ENCODE measurements around the gene SQOR. TPM values are rescaled to one million over a fixed set of nuclear protein-coding genes. Genes with fewer than 3 reads are reported as not detected.

Gene SQOR
- polyA plus RNA-seq, 4 donors = 59.1 to 78.1 (median 71.2) TPM

DNA sequence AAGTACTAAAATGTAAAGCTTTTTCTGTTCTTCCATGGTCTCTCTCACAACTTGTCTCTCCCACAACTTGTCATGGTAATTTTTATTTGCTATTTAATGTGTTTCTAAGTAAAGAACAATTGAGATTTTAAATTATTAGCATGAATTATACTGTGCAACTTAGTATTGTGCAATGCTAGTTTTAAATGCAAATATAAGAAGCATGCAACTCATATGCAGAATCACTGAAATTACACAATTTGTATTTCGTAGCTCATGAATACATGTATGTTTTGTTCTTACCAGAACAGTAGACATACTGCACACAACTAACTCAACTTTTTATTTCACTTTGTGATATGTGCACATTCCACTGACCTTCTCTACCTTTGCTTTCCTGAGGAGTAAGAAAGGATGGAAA lies 96.5 kb downstream of the SQOR start:
- H3K27ac ChIP-seq (ENCODE audit: low read depth in 1 of 3, low read length in 2 of 3) = no peak overlapping the region
- peaks cover 0 to 6% (median 0%) of the 10 kb centered on the region in 3 donors for H3K27me3 ChIP-seq (ENCODE audit: control insufficient read depth in 3 of 3, insufficient read depth in 3 of 3, low read length in 3 of 3)
- WGBS, 3 donors = 89 to 91% (median 89%) methylated on average over 1 of the region's 1 CpG
- H3K4me1 ChIP-seq (ENCODE audit: control insufficient read depth in 3 of 3, insufficient read depth in 2 of 3, low read depth in 1 of 3, low read length in 2 of 3) = no peaks in the 10 kb centered on the region
- no peaks in the 10 kb centered on the region for H3K36me3 ChIP-seq (ENCODE audit: control insufficient read depth in 3 of 3, insufficient read depth in 2 of 3, low read depth in 1 of 3, low read length in 3 of 3)
- H3K9me3 ChIP-seq (ENCODE audit: control insufficient read depth in 2 of 2, insufficient read depth in 1 of 2, low read depth in 1 of 2, low read length in 1 of 2) = no peaks in the 10 kb centered on the region
- FAIRE-seq (no peak), DNase-seq (no peak)
- H3K4me3 ChIP-seq (ENCODE audit: low read depth in 1 of 3, low read length in 3 of 3) = no peak overlapping the region

DNA sequence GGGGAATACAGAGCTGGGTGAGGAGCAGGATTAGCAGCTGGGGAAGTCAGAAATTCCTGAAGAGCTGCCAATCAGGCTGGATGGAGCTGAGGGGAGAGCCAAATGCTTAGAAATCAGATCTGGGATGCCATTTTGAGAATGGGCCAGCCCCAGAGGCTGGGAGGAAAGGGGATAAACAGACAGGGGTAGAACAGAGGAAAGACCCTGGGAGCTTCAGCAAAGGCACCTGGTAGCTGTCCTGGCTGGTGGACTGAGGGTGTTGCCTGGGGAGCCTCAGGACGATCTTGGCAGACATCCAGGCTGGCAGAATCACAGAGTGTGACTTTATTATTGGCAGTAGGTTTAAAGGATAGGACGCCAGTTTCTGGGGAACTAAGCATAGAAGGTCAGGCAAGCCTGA lies 97.8 kb downstream of the SQOR start:
- DNase-seq = peak in 1 of 2 donors; percentile 3

GRCh38 chr15:45734260-45734711 lies 99.5 kb downstream of the SQOR start:
- 61 to 76% (median 73%) methylated on average over 5 of the region's 5 CpGs for WGBS, 3 donors
- FAIRE-seq (no peak), DNase-seq (no peak)
- peaks cover 0 to 6% (median 0%) of the 10 kb centered on the region in 3 donors for H3K27me3 ChIP-seq (ENCODE audit: control insufficient read depth in 3 of 3, insufficient read depth in 3 of 3, low read length in 3 of 3)
- H3K27ac ChIP-seq (ENCODE audit: low read depth in 1 of 3, low read length in 2 of 3) = no peak overlapping the region
- no peaks in the 10 kb centered on the region for H3K9me3 ChIP-seq (ENCODE audit: control insufficient read depth in 2 of 2, insufficient read depth in 1 of 2, low read depth in 1 of 2, low read length in 1 of 2)
- no peaks in the 10 kb centered on the region for H3K4me1 ChIP-seq (ENCODE audit: control insufficient read depth in 3 of 3, insufficient read depth in 2 of 3, low read depth in 1 of 3, low read length in 2 of 3)
- no peaks in the 10 kb centered on the region for H3K36me3 ChIP-seq (ENCODE audit: control insufficient read depth in 3 of 3, insufficient read depth in 2 of 3, low read depth in 1 of 3, low read length in 3 of 3)
- no peak overlapping the region for H3K4me3 ChIP-seq (ENCODE audit: low read depth in 1 of 3, low read length in 3 of 3)

More for the DNA sequence above, 97.8 kb downstream of the SQOR start:
- FAIRE-seq = no peak
- Histone ChIP-seq H3K36me3 (ENCODE audit: control insufficient read depth in 3 of 3, insufficient read depth in 2 of 3, low read depth in 1 of 3, low read length in 3 of 3) (no peaks in the 10 kb centered on the region), H3K4me1 (ENCODE audit: control insufficient read depth in 3 of 3, insufficient read depth in 2 of 3, low read depth in 1 of 3, low read length in 2 of 3) (no peaks in the 10 kb centered on the region), H3K27ac (ENCODE audit: low read depth in 1 of 3, low read length in 2 of 3) (no peak overlapping the region), H3K9me3 (ENCODE audit: control insufficient read depth in 2 of 2, insufficient read depth in 1 of 2, low read depth in 1 of 2, low read length in 1 of 2) (no peaks in the 10 kb centered on the region), H3K4me3 (ENCODE audit: low read depth in 1 of 3, low read length in 3 of 3) (no peak overlapping the region), H3K27me3 (ENCODE audit: control insufficient read depth in 3 of 3, insufficient read depth in 3 of 3, low read length in 3 of 3) (peaks cover 0 to 6% (median 0%) of the 10 kb centered on the region in 3 donors)
- WGBS, 3 donors = 0 to 24% (median 13%) methylated on average over 2 of the region's 2 CpGs

Other genes starting within 250 kb of the SQOR start
- 10 to 100 TPM in 2 of 4 donors, 1 to 10 TPM in 2; 3.2 to 13.6 (median 8.9) TPM for gene SLC30A4, start 112.3 kb upstream of the SQOR start, polyA plus RNA-seq
- 10 to 100 TPM; 14.3 to 43.0 (median 21.8) TPM for gene BLOC1S6, start 47.6 kb upstream of the SQOR start, polyA plus RNA-seq

Measured in small intestine (tissue), 7 donors.